DMS79 (cell line): Measurements from ENCODE around the gene PFKFB4.

Experiments
- DNase-seq: peaks from one replicate; lab custom pipeline; 2025; lab: John Stamatoyannopoulos, UW

PFKFB4 gene

DNA sequence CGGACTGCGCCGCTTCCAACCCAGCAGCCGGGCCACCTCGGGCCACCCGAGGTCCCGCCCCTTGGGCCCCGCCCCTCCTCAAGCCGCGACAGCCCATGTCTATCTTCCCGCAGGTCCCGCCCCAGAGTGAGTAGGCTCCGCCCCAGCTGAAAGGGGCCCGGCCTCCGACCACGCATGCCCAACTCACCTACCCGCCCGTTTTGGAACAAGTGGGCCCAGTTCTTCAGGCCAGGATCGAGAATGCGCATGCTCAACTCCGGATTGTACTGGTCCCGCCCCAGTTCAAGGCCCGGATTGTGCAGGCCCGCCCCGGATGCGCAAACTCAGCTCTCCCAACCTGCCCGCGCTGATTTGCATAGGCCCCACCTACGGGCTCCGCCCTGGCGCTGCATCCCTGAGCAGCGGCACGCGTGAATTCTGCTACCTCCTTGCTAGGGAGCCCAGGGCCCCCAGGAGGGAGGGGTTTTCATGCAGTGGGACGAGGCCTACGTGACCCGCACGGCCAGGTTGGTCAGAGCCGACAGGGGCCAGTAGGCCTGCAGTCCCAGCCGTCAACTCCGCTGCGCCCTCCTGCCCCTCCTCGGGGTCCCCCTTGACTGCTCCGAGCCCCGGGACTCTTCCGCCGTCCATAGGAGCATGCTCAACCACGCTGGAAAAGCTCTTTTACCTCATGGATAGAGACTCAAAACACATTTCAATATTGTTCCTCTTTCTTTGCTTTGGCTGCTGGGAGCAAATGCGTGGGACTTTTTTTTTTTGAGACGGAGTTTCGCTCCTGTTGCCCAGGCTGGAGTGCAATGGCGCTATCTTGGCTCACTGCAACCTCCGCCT lies at the start of gene PFKFB4:
Gene PFKFB4 (minus strand): TSS at position 8 of the 831 bp plus-strand sequence. CDS start 26 bp downstream, outside the sequence.
- peak; percentile 87 for DNase-seq

DNA sequence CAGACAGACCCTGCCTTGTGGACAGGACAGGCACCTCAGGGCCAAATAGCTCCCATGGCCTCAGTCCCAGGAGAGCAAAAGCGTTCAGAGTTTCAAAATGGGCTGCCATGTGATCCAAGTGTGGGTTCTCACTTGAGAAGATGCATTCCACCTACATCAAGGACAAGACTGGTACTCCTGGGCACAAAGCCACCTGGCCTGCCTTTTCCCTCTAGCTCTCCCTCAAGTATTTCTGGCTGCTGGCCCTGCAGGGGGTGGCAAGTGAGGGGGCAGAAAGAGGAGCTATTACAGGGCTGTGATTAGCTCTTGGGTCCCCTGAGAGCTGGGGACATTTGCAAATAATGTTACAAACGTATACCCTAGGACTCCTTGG lies 45.0 kb upstream of the PFKFB4 start:
- no peak for DNase-seq

DNA sequence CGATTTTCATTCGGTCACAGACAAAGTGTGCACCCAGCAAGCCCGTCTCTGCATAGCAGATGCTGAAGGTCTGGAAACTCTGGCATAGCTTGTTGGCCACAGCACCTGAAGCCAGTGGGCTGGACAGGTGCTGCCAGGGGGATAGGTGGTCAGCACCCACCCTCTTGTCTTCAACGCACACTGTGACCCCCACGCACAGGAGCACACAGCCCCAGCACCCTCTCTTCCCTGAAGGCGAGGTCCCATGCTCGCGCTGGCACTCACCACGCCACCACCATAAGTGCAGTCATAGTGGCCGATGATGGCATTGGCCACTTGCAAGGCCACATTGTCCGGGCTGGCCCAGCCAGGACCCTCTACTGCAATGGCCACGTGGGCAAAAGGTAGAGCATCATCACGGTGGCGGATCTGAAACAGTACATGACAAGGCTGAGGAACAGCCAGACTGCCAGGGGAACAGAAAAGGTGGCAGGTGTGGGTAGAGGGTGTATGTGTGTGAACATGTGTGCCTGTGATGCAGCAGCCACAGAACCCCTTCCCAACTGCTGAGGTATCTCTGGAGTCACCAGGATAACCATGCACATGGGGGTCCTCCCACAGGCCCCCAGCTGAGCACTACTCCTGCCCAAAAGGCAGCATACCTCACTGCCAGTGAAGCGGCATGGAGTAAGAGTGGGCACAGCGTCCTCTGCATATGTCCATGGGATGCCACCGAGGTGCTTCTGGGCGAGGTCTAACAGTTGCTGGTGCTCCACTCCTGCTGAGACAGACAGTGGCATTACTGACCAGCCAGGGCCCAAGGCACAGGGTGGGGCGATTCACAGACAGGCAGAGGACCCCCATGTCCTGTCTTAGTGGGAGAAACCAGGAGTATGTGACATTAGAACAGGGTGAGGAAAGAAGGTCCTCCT lies 44.4 kb upstream of the PFKFB4 start:
- no peak for DNase-seq

DNA sequence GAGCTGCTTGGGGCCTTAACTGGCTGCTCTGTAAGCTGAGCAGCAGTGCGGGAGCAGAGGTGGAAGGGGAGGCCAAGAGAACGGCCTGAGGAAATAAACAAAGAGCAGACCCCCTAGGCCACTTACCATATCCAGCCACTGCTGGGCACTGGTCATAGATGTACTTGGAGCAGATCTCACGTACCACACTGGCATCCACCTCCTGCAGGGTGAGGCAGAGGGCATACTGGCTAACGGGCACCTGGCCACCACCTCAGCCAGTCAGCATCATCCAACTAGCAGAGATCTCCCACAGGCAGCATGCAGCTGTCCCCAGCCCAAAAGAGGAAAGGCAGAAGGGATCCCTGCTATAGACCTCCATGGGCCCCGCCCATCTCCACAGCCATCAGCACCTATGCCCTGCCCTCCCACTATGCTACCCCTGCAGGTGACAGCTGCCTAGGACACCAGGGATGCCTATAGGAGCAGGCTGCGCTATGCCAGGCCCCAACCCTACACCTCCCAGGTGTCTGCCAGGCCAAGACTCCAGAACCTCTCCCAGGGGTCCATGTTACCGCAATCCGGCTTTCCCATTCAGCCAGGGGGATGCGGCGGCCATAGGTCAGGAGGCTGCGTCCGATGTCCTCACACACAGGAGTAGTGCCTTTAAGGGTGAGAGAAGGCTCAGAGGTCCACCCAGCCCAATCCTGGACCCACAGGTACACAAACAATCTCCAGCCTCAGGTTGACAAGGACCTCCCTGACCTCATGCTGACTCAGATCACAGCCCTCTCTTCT lies 43.1 kb upstream of the PFKFB4 start:
- no peak for DNase-seq

DNA sequence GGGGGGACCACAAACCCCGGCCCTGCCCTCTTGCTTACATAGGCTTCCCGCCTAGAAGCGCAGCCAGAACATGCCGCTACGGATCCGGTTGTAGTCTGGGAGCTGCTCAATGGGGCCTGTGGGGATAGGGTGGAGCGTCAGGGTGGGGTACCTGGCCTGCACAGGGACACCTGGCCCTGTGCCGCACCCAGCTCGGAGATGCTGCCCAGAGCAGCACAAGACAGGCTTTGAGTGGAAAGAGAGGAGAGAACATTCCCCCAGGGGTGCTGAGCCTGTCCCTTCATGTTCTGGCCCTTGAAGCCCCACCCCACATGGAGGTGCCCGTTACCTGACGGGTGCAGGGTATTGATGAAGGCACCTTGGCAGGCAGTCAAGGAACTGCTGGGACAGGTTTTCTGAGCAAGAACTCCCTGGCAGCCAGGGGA lies 42.5 kb upstream of the PFKFB4 start:
- DNase-seq = no peak

DNA sequence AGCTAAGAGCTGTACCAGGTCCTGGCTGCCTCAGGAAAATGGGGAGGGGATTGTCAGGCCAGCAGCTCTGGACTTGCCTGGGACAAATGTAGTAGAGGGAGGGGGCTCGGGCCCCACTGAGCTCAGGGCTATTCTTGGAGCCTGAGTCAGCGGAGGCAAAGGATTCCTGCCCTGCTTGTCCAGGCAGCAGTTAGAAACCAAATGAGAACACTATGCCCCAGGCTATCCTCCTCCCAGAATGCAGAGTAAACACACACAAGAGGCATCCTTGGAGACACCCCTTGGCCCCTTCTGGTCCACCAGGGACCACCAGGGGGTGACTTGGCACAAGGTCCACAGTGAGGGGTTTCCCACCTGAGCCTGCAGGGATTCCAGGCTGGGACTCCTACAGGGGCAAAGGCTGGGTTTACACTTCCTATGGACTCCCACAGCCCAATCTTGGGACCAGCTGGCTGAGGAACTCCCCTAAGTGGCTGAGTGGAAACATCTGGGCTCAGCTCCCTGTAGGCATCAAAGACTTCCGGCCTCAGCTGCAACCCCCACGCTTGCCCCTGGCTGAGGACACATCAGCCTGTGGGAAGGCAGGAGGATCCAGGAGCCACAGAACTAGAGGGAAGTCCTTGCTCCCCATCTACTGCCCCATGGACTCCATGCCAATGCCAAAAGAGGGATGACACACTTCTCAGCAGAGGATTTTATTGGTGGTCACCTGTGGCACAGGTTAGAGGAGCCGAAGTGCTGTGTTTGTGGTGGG lies 41.9 kb upstream of the PFKFB4 start:
- DNase-seq = no peak

DNA sequence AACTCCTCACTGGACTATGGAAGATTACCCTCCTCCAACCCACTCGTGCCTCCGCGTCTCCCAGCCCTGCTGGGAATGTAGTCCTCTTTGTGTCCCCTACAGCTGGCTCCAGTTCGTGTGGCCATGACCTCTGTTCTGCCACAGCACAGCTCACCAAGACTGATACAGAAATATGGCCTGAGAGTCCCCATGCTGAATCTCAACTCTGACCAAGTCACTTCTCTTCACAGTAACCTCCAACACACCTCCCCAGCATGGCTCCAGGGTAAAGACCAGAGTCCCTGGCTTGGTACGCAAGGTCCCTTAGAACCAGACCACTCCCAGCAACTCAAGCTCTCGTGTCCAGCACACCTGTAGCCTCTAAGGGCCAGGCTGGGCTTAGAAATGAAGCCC lies 40.8 kb upstream of the PFKFB4 start:
- no peak for DNase-seq

DNA sequence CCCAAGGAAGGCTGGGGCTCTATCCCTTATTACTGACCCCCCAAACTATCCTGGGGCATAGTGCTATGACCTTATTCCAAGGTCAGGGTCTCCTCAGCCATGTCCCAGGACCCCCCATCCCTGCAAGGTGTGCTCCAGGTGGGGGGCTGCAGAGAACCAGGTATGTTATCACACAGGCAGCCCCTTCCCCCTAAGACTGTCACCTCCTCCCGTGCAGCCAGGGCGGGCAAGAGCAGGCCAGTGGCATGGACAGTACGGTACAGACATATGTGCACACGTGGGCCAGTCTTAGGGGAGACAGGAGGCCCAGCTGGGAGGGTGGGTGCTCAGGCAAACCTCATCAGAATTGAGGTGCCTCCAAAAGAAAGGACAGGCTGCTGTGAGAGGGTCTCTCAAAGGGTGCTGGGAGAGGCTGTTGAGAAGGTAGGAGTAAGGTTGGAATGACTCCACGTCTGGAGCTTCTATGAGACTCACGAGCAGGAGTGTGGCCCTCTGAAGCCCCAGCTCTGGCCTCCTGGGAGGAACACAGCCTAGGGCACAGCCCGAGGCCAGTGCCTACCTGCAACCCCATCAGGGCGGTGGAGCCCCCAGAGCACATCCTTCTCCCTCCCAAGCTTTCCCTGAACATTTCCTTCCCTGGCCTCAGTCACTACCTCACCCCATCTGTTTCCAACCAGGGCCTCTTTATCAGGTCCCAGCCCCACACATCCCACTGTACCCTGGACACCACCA lies 40.2 kb upstream of the PFKFB4 start:
- no peak for DNase-seq

DNA sequence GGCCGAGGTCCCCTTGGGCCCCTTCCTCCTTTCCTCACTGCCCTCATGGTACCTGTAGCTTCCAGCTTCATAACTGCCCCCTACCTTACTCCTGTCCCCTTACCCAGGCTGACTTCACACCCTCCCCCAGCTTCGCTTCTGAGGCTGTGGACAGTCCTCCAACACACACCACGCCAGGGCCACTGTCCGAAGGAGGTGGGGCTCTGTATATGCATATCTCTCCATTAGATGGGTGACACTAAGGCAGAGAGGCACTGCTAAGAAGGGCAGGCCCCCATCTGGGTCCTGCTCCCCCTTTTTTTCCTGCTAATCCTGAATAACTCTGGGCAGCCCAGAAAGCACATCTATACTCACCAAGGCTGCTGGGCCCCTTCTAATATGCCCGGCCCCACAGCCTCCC lies 39.6 kb upstream of the PFKFB4 start:
- no peak for DNase-seq

DNA sequence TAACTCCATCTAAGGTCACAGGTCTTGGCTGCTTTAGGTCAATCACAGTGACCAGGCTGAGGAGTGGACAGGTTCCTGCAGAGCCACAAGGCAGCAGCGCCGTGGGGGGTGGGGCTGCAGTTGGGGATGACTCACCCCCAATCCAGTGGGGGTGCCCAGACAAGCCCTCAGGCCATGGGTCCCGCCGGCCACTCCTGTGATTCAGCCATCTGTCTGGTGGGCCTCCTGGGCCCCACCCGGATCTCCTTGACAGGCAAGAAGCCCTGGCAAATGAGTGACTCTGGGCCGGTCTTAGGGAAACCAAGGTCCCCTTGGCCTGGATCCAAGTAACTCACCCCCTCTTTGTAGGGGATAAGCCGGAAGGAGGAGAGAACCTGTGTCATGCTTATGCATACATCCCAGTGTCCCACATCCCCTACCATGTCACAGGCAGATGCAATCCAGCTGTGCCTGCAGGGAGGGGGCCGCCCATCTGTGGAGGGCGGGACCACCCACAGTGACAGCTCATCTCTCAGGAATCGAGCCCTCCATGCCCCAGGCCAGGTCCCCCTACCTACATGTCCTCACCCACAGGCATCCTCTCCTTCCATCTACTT lies 39.0 kb upstream of the PFKFB4 start:
- DNase-seq = no peak

DNA sequence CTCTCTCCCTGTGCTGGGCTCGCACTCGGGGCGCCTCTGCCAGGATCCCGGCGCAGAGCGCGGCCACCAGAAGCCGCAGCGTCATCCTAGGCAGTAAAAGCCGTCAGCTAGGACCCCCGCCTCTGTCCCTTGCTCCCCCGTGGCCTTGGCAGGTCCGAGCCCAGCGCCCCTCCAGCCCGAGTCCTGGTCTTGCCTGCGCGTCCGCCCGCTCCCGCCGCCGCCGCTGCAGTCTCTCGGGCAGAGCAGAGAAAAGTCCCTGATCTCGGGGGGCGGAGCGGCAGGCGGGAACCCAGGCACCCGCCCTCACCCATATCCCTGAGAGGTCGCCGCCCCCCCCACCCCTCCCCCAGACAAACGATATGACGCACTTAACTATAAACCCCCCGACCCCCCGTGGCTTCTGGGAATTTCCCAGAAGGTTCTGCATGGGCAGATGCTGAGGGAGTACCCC lies 38.5 kb upstream of the PFKFB4 start, which contains the start of gene COL7A1:
Gene COL7A1 (minus strand): TSS at position 255 of the 451 bp plus-strand sequence. CDS start 170 bp downstream, at position 85.
- DNase-seq = no peak

DNA sequence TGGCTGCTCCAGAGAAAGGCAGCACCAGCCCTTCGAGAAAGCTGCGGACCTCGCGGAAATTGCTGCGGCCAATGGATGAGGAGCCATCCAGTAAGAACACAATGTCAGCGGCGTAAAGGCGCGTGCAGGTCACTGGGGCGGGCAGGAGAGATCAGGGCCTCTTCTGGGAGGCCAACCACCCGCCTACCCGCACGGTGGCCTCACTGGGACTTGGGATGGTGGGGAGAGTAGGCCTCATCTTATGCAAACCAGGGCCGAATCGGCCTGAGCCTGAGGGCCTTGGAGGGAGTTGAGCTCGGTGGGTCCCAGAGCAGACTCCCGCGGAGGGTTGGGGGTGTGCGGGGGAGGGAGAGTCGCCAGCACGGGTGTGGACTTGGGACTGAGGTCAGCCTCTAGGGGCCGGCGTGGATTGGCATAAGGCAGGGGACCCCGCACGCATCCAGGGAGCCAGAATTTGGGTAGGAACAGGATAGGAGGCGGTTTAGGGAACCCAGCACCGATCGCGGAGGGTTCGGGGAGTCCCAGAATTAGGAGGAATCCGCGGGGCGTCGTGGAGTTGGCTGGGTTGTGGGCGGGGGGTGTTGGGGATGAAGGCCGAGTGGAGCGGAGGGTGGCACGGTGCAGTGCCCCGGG lies 37.9 kb upstream of the PFKFB4 start:
- DNase-seq = no peak

DNA sequence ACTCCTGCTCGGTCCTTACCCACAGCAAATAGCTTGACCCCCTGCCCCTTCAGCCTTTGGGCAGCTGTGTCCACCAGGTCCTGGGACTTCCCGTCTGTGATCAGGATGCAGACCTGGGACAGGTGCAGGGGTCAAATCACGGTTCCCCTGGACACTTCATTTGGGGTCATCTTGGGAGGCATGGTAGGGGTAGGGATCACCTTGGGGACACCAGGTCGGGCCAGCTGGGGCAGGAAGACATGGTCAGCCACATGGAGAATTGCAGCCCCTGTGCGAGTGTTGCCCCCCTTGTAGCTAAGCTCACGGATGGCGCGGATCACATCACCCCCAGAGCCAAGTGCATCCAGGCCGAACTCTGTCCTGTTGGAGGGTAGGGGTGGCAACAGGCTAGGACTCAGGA lies 36.7 kb upstream of the PFKFB4 start:
- no peak for DNase-seq

DNA sequence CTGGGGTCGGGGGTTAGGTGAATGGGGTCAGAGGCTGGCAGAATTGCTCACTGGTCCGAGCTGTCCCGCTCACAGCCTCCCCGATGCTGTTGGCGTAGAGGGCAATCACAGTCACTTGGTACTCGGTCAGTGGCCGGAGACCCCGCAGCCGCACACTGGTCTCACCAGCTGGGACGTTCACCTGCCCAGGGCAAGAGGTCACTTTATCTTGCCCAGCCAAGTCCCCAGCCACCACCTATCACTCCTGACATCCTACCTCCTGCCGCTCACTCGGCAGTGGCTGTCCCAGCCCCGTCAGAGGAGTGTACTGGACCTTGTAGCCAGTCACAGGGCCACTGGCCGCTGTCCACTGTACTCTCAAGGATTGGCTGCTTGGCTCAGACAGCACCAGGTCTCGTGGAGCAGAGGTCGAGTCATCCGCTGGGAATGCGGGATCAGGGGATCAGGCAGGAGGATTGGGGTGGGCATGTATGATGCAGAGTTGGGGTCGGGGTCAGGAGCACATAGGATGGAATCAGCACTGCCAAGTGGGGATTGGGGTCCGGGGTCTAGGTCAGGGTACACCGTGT lies 36.0 kb upstream of the PFKFB4 start:
- DNase-seq = no peak

DNA sequence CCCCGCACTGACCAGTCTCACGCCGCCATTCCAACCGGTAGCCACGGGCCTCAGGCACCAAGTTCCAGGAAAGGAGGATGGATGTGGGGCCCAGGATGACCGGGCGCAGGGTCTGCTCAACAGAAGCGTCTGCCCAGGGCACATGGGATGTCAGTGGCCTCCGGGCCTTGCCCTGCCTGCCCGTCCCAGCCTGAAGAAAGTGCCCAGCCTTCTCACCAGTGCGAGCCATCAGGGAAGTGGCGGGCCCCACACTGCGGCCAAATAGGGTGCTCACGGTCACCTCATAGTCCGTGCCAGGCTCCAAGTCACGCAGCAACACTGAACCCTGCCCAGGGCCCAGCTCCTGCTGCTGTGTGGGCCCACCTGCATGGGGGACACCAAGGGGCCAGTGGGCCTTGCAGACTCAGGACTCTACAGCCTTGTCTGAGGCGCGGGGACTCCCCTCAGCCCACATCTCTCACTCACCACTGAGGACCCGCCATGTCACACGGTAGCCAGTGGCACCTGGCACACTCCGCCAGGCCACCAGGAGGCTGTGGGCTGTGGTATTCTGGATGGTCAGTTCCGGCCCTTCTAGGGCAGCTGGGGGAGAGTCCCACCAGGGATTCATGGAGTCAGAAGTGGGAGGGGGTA lies 35.4 kb upstream of the PFKFB4 start:
- DNase-seq = no peak

DNA sequence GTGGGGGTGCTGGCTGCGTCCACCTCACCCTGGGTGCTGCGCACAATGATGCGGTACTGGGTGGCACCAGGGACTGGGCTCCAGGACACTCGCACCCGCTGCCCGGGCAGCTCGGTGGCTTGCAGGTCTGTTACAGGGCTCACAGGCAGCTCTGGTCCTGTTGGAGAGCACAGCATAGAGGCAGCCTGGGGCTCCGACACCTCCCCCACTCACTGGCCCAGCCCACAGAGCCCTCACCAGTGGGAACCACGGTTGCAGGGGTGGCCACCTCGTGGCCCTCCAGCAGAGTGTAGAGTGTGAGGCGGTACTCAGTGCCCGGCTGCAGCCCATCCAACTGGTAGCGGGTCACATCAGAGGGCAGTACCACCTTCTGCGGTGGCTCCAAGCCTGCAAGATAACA lies 34.8 kb upstream of the PFKFB4 start:
- DNase-seq = no peak

DNA sequence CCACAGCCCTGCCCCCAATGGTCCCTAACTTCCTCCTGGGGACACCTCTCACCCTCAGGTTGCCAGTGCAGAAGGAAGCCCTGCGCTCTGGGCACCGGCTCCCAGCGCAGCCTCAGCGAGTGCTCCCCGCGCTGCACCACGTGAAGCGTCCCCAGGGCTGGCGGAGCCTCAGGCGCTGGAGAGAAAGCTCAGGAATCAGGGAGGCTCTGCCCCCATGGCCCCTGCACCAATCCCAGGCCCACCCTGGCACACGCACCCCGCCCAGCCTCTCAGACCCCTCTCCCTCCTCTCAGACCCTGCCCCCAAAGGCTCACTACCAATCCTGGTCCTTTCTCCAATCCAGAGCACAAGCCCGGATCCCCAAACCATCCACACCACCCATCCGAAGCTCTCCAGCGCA lies 31.6 kb upstream of the PFKFB4 start:
- no peak for DNase-seq

DNA sequence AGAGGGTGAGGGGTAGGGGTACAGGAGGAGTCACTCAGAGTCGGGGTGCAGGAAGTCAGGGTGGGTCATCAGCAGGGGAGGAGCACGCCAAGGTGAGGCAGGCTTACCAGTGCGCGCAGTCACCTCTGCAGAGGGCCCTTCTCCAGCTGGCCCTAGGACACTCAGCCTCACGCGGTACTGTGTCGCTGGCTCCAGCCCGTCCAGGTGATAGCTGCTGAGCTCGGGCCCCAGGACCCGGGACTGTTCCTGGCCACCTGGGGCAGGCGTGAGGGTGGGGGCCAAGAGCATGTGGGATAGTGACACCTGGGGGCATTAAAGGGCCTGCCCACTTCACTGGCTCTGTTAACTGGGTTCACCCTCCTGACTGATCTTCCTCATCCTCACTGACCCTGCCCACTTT lies 31.1 kb upstream of the PFKFB4 start:
- DNase-seq = no peak

DNA sequence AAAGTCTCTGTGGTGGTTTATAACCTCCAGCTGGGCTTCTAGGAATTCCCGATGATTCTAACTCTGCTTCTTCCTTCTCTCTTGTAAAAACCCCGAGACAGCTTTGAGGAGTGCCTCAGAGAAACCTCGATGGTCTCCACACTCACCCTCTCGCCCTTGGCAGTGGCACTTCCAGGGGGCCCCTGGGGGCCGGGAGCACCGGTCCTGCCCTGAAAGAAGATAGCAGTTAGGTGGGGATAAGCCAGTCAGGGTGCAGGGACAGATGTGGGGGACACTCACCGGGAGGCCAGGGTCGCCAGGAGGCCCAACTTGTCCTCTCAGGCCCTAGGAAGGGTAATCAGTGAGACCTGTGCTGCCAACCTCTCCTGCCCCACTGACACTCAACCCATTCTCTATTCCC lies 28.8 kb upstream of the PFKFB4 start:
- DNase-seq = no peak
